WTC11 (cell line): ENCODE measurements around the gene DMRT2. TPM values are rescaled to one million over a fixed set of nuclear protein-coding genes. Genes with fewer than 3 reads are reported as not detected.

Experiments used
- ATAC-seq: fragments of 200-7000 bp; cut with Tn5 transposase; 2 replicates; pipeline ENCODE4 v1.10.0; 2021; ENCODE audit warnings: mild to moderate bottlenecking, moderate library complexity
- CTCF ChIA-PET: fragments of 300-600 bp; sonication (Branson Sonifier 250); formaldehyde crosslinking; loops from one replicate; lab custom pipeline; 2021; ENCODE audit warnings: antibody characterized with exemption; lab: Charles Lee
- POLR2A ChIA-PET: fragments of 350-600 bp; sonication (Branson Sonifier 250); formaldehyde crosslinking; loops from one replicate; lab custom pipeline; 2021; ENCODE audit warnings: antibody characterized with exemption; lab: Charles Lee
- DNase-seq: peaks from one replicate; pipeline ENCODE4 v3.0.0; 2021; ENCODE audit warnings: low spot score
- H3K27ac Mint-ChIP-seq: 2 replicates; pipeline ENCODE4 v1.8.0; 2021; ENCODE audit warnings: mixed read lengths
- H3K27me3 Mint-ChIP-seq: 2 replicates; pipeline ENCODE4 v1.8.0; 2021; ENCODE audit warnings: low read depth, mild to moderate bottlenecking, moderate library complexity, mixed read lengths
- H3K36me3 Mint-ChIP-seq: 2 replicates; pipeline ENCODE4 v1.8.0; 2021; ENCODE audit warnings: mixed read lengths
- H3K4me1 Mint-ChIP-seq: 2 replicates; pipeline ENCODE4 v1.8.0; 2022; ENCODE audit warnings: mixed read lengths
- H3K4me3 Mint-ChIP-seq: 2 replicates; pipeline ENCODE4 v1.8.0; 2021; ENCODE audit warnings: mild to moderate bottlenecking, moderate library complexity, mixed read lengths
- H3K9me3 Mint-ChIP-seq: 2 replicates; pipeline ENCODE4 v1.8.0; 2021; ENCODE audit warnings: mixed read lengths
- ESRRA ChIP-seq: sonication (generic); formaldehyde crosslinking; IDR thresholded peaks from 2 replicates; pipeline ENCODE4 v1.8.1; 2022; ENCODE audit warnings: mild to moderate bottlenecking, missing genetic modification reagents, borderline replicate concordance
- GABPB1 ChIP-seq: sonication (generic); formaldehyde crosslinking; IDR thresholded peaks from 2 replicates; pipeline ENCODE4 v1.8.1; 2023; ENCODE audit warnings: mild to moderate bottlenecking, missing genetic modification reagents
- GRHL2 ChIP-seq: fragments of 250-450 bp; sonication (Bioruptor Pico); IDR thresholded peaks from 2 replicates; pipeline ENCODE4 v1.8.0; 2022; ENCODE audit warnings: mild to moderate bottlenecking, moderate library complexity; ENCODE audit not compliant: insufficient replicate concordance, severe bottlenecking
- IRF2 ChIP-seq: sonication (generic); formaldehyde crosslinking; IDR thresholded peaks from 2 replicates; pipeline ENCODE4 v1.8.0; 2022; ENCODE audit warnings: low read depth, missing genetic modification reagents, borderline replicate concordance
- PREB ChIP-seq: sonication (generic); formaldehyde crosslinking; IDR thresholded peaks from 2 replicates; pipeline ENCODE4 v1.8.1; 2022; ENCODE audit warnings: mild to moderate bottlenecking, missing genetic modification reagents, moderate library complexity, borderline replicate concordance
- PRRX2 ChIP-seq: fragments of 250-450 bp; sonication (Bioruptor Pico); IDR thresholded peaks from 2 replicates; pipeline ENCODE4 v1.8.0; 2021; ENCODE audit warnings: mild to moderate bottlenecking
- SOX15 ChIP-seq: fragments of 250-450 bp; sonication (Bioruptor Pico); IDR thresholded peaks from 2 replicates; pipeline ENCODE4 v1.9.0; 2021; ENCODE audit warnings: mild to moderate bottlenecking
- TCF7 ChIP-seq: sonication (generic); formaldehyde crosslinking; IDR thresholded peaks from 2 replicates; pipeline ENCODE4 v1.8.0; 2022; ENCODE audit warnings: mild to moderate bottlenecking, low read depth, missing genetic modification reagents, moderate library complexity
- TEAD1 ChIP-seq: sonication (generic); formaldehyde crosslinking; IDR thresholded peaks from 2 replicates; pipeline ENCODE4 v1.8.0; 2022; ENCODE audit warnings: mild to moderate bottlenecking, missing genetic modification reagents
- ZMAT4 ChIP-seq: fragments of 250-450 bp; sonication (Bioruptor Pico); IDR thresholded peaks from 2 replicates; pipeline ENCODE4 v1.9.0; 2021; ENCODE audit warnings: mild to moderate bottlenecking
- ZNF121 ChIP-seq: sonication (generic); formaldehyde crosslinking; IDR thresholded peaks from 2 replicates; pipeline ENCODE4 v1.8.0; 2023; ENCODE audit warnings: missing genetic modification reagents
- ZNF138 ChIP-seq: sonication (generic); formaldehyde crosslinking; conservative IDR thresholded peaks from 2 replicates; pipeline ENCODE4 v1.8.1; 2022; ENCODE audit warnings: mild to moderate bottlenecking, moderate library complexity, missing genetic modification reagents
- ZNF396 ChIP-seq: fragments of 250-450 bp; sonication (Bioruptor Pico); IDR thresholded peaks from 2 replicates; pipeline ENCODE4 v1.8.0; 2021; ENCODE audit warnings: mild to moderate bottlenecking, moderate library complexity, borderline replicate concordance
- ZNF671 ChIP-seq: fragments of 250-450 bp; sonication (Bioruptor Pico); IDR thresholded peaks from 2 replicates; pipeline ENCODE4 v1.8.0; 2021; ENCODE audit warnings: mild to moderate bottlenecking
- total RNA-seq: library from RNA; stranded (reverse); gene quantifications from 3 replicates; pipeline ENCODE4 v1.2.3, GENCODE V29; 2021
- TF ChIP-seq, protein P1 (sequence below): sonication (generic); formaldehyde crosslinking; IDR thresholded peaks from 2 replicates; pipeline ENCODE4 v1.8.0; 2023; ENCODE audit warnings: missing genetic modification reagents, mild to moderate bottlenecking, borderline replicate concordance
- TF ChIP-seq, protein P2 (sequence below): sonication (generic); formaldehyde crosslinking; IDR thresholded peaks from 2 replicates; pipeline ENCODE4 v1.8.1; 2023; ENCODE audit warnings: mild to moderate bottlenecking, missing genetic modification reagents
- TF ChIP-seq, protein P3 (sequence below): sonication (generic); formaldehyde crosslinking; IDR thresholded peaks from 2 replicates; pipeline ENCODE4 v1.8.0; 2022; ENCODE audit warnings: mild to moderate bottlenecking, missing genetic modification reagents
- TF ChIP-seq, protein P4 (sequence below): sonication (generic); formaldehyde crosslinking; IDR thresholded peaks from 2 replicates; pipeline ENCODE4 v1.8.0; 2023; ENCODE audit warnings: missing genetic modification reagents
- TF ChIP-seq, protein P5 (sequence below): fragments of 250-450 bp; sonication (Bioruptor Pico); IDR thresholded peaks from 2 replicates; pipeline ENCODE4 v1.9.0; 2021; ENCODE audit warnings: mild to moderate bottlenecking, borderline replicate concordance
- TF ChIP-seq, protein P6 (sequence below): sonication (generic); formaldehyde crosslinking; IDR thresholded peaks from 2 replicates; pipeline ENCODE4 v1.8.1; 2023; ENCODE audit warnings: mild to moderate bottlenecking, missing genetic modification reagents, moderate library complexity

Gene DMRT2
- total RNA-seq, 1 experiment from 2014 or later = not detected

DNA sequence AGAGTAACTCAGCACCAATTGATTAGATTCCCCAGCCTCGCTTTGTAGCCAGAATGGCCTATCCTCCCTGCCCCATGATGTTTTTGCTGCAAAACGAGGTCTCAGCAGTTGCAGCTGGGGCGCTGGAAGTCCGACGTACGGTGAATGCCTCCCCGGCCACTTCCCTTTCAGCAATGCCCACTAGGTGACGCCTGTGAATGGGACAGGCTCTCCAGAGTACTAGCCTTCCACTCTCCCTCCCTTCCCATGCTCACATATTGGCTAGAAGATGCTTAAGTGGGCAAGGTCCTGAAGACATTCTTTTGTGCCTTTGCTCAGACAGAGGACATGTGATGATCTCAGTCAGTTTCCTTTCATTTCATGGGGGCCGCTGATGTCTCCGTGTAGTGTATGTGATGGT, 50.8 kb downstream of the DMRT2 start:
- CTCF ChIA-PET = interaction anchor here (1.8 kb wide), 1 partner anchor 300 kb away, joined by 9 read pairs; no protein-coding TSS in a partner anchor

More for the DNA sequence above, 50.8 kb downstream of the DMRT2 start:
- Mint-ChIP-seq H3K9me3 (peaks cover 17% of the 10 kb centered on the region), H3K4me3 (no peak overlapping the region), H3K36me3 (no peaks in the 10 kb centered on the region), H3K4me1 (peaks cover 12% of the 10 kb centered on the region), H3K27ac (no peak overlapping the region), H3K27me3 (peaks cover 3% of the 10 kb centered on the region; the same call in 1 of the 2 replicates)
- TF ChIP-seq ZNF138 (no peak), ESRRA (CRISPR knock-in tag) (no peak), ZMAT4 (CRISPR knock-in tag) (no peak), GABPB1 (CRISPR knock-in tag) (no peak), PRRX2 (CRISPR knock-in tag) (no peak), IRF2 (CRISPR knock-in tag) (no peak), SOX15 (no peak), ZNF396 (CRISPR knock-in tag) (no peak), ZNF671 (CRISPR knock-in tag) (no peak), PREB (no peak), ZNF121 (no peak), TCF7 (no peak), TEAD1 (CRISPR knock-in tag) (no peak), GRHL2 (CRISPR knock-in tag) (no peak)
- TF ChIP-seq, protein P1, sequence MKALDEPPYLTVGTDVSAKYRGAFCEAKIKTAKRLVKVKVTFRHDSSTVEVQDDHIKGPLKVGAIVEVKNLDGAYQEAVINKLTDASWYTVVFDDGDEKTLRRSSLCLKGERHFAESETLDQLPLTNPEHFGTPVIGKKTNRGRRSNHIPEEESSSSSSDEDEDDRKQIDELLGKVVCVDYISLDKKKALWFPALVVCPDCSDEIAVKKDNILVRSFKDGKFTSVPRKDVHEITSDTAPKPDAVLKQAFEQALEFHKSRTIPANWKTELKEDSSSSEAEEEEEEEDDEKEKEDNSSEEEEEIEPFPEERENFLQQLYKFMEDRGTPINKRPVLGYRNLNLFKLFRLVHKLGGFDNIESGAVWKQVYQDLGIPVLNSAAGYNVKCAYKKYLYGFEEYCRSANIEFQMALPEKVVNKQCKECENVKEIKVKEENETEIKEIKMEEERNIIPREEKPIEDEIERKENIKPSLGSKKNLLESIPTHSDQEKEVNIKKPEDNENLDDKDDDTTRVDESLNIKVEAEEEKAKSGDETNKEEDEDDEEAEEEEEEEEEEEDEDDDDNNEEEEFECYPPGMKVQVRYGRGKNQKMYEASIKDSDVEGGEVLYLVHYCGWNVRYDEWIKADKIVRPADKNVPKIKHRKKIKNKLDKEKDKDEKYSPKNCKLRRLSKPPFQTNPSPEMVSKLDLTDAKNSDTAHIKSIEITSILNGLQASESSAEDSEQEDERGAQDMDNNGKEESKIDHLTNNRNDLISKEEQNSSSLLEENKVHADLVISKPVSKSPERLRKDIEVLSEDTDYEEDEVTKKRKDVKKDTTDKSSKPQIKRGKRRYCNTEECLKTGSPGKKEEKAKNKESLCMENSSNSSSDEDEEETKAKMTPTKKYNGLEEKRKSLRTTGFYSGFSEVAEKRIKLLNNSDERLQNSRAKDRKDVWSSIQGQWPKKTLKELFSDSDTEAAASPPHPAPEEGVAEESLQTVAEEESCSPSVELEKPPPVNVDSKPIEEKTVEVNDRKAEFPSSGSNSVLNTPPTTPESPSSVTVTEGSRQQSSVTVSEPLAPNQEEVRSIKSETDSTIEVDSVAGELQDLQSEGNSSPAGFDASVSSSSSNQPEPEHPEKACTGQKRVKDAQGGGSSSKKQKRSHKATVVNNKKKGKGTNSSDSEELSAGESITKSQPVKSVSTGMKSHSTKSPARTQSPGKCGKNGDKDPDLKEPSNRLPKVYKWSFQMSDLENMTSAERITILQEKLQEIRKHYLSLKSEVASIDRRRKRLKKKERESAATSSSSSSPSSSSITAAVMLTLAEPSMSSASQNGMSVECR (CRISPR knock-in tag) = no peak
- TF ChIP-seq, protein P2, sequence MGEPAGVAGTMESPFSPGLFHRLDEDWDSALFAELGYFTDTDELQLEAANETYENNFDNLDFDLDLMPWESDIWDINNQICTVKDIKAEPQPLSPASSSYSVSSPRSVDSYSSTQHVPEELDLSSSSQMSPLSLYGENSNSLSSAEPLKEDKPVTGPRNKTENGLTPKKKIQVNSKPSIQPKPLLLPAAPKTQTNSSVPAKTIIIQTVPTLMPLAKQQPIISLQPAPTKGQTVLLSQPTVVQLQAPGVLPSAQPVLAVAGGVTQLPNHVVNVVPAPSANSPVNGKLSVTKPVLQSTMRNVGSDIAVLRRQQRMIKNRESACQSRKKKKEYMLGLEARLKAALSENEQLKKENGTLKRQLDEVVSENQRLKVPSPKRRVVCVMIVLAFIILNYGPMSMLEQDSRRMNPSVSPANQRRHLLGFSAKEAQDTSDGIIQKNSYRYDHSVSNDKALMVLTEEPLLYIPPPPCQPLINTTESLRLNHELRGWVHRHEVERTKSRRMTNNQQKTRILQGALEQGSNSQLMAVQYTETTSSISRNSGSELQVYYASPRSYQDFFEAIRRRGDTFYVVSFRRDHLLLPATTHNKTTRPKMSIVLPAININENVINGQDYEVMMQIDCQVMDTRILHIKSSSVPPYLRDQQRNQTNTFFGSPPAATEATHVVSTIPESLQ (CRISPR knock-in tag) = no peak
- TF ChIP-seq, protein P3, sequence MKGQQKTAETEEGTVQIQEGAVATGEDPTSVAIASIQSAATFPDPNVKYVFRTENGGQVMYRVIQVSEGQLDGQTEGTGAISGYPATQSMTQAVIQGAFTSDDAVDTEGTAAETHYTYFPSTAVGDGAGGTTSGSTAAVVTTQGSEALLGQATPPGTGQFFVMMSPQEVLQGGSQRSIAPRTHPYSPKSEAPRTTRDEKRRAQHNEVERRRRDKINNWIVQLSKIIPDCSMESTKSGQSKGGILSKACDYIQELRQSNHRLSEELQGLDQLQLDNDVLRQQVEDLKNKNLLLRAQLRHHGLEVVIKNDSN (CRISPR knock-in tag) = no peak
- TF ChIP-seq, protein P4, sequence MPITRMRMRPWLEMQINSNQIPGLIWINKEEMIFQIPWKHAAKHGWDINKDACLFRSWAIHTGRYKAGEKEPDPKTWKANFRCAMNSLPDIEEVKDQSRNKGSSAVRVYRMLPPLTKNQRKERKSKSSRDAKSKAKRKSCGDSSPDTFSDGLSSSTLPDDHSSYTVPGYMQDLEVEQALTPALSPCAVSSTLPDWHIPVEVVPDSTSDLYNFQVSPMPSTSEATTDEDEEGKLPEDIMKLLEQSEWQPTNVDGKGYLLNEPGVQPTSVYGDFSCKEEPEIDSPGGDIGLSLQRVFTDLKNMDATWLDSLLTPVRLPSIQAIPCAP (CRISPR knock-in tag) = no peak
- TF ChIP-seq, protein P5, sequence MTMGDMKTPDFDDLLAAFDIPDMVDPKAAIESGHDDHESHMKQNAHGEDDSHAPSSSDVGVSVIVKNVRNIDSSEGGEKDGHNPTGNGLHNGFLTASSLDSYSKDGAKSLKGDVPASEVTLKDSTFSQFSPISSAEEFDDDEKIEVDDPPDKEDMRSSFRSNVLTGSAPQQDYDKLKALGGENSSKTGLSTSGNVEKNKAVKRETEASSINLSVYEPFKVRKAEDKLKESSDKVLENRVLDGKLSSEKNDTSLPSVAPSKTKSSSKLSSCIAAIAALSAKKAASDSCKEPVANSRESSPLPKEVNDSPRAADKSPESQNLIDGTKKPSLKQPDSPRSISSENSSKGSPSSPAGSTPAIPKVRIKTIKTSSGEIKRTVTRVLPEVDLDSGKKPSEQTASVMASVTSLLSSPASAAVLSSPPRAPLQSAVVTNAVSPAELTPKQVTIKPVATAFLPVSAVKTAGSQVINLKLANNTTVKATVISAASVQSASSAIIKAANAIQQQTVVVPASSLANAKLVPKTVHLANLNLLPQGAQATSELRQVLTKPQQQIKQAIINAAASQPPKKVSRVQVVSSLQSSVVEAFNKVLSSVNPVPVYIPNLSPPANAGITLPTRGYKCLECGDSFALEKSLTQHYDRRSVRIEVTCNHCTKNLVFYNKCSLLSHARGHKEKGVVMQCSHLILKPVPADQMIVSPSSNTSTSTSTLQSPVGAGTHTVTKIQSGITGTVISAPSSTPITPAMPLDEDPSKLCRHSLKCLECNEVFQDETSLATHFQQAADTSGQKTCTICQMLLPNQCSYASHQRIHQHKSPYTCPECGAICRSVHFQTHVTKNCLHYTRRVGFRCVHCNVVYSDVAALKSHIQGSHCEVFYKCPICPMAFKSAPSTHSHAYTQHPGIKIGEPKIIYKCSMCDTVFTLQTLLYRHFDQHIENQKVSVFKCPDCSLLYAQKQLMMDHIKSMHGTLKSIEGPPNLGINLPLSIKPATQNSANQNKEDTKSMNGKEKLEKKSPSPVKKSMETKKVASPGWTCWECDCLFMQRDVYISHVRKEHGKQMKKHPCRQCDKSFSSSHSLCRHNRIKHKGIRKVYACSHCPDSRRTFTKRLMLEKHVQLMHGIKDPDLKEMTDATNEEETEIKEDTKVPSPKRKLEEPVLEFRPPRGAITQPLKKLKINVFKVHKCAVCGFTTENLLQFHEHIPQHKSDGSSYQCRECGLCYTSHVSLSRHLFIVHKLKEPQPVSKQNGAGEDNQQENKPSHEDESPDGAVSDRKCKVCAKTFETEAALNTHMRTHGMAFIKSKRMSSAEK = no peak
- TF ChIP-seq, protein P6, sequence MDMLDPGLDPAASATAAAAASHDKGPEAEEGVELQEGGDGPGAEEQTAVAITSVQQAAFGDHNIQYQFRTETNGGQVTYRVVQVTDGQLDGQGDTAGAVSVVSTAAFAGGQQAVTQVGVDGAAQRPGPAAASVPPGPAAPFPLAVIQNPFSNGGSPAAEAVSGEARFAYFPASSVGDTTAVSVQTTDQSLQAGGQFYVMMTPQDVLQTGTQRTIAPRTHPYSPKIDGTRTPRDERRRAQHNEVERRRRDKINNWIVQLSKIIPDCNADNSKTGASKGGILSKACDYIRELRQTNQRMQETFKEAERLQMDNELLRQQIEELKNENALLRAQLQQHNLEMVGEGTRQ = no peak
- peak; percentile 75 for DNase-seq
- POLR2A ChIA-PET = no interaction called here
- peak; percentile 99 for ATAC-seq
